ENCODE results near the gene DMRTC2. TPM values are rescaled to one million over a fixed set of nuclear protein-coding genes. Genes with fewer than 3 reads are reported as not detected.

The DMRTC2 gene
- total and polyA plus RNA-seq, 2 of the 8 experiments (the other 6 are each of a cell fraction or from before 2014, with no cell fraction given) = not detected

- TF ChIP-seq, protein P1, sequence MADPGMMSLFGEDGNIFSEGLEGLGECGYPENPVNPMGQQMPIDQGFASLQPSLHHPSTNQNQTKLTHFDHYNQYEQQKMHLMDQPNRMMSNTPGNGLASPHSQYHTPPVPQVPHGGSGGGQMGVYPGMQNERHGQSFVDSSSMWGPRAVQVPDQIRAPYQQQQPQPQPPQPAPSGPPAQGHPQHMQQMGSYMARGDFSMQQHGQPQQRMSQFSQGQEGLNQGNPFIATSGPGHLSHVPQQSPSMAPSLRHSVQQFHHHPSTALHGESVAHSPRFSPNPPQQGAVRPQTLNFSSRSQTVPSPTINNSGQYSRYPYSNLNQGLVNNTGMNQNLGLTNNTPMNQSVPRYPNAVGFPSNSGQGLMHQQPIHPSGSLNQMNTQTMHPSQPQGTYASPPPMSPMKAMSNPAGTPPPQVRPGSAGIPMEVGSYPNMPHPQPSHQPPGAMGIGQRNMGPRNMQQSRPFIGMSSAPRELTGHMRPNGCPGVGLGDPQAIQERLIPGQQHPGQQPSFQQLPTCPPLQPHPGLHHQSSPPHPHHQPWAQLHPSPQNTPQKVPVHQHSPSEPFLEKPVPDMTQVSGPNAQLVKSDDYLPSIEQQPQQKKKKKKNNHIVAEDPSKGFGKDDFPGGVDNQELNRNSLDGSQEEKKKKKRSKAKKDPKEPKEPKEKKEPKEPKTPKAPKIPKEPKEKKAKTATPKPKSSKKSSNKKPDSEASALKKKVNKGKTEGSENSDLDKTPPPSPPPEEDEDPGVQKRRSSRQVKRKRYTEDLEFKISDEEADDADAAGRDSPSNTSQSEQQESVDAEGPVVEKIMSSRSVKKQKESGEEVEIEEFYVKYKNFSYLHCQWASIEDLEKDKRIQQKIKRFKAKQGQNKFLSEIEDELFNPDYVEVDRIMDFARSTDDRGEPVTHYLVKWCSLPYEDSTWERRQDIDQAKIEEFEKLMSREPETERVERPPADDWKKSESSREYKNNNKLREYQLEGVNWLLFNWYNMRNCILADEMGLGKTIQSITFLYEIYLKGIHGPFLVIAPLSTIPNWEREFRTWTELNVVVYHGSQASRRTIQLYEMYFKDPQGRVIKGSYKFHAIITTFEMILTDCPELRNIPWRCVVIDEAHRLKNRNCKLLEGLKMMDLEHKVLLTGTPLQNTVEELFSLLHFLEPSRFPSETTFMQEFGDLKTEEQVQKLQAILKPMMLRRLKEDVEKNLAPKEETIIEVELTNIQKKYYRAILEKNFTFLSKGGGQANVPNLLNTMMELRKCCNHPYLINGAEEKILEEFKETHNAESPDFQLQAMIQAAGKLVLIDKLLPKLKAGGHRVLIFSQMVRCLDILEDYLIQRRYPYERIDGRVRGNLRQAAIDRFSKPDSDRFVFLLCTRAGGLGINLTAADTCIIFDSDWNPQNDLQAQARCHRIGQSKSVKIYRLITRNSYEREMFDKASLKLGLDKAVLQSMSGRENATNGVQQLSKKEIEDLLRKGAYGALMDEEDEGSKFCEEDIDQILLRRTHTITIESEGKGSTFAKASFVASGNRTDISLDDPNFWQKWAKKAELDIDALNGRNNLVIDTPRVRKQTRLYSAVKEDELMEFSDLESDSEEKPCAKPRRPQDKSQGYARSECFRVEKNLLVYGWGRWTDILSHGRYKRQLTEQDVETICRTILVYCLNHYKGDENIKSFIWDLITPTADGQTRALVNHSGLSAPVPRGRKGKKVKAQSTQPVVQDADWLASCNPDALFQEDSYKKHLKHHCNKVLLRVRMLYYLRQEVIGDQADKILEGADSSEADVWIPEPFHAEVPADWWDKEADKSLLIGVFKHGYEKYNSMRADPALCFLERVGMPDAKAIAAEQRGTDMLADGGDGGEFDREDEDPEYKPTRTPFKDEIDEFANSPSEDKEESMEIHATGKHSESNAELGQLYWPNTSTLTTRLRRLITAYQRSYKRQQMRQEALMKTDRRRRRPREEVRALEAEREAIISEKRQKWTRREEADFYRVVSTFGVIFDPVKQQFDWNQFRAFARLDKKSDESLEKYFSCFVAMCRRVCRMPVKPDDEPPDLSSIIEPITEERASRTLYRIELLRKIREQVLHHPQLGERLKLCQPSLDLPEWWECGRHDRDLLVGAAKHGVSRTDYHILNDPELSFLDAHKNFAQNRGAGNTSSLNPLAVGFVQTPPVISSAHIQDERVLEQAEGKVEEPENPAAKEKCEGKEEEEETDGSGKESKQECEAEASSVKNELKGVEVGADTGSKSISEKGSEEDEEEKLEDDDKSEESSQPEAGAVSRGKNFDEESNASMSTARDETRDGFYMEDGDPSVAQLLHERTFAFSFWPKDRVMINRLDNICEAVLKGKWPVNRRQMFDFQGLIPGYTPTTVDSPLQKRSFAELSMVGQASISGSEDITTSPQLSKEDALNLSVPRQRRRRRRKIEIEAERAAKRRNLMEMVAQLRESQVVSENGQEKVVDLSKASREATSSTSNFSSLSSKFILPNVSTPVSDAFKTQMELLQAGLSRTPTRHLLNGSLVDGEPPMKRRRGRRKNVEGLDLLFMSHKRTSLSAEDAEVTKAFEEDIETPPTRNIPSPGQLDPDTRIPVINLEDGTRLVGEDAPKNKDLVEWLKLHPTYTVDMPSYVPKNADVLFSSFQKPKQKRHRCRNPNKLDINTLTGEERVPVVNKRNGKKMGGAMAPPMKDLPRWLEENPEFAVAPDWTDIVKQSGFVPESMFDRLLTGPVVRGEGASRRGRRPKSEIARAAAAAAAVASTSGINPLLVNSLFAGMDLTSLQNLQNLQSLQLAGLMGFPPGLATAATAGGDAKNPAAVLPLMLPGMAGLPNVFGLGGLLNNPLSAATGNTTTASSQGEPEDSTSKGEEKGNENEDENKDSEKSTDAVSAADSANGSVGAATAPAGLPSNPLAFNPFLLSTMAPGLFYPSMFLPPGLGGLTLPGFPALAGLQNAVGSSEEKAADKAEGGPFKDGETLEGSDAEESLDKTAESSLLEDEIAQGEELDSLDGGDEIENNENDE (IDR thresholded peaks at IDR 0.05; ENCODE audit: insufficient replicate concordance, low read length) = no peak
- TF ChIP-seq CTBP2 (IDR thresholded peaks at IDR 0.05; ENCODE audit: borderline replicate concordance, insufficient read depth, insufficient read length, low read length) (no peak), ASH2L (IDR thresholded peaks at IDR 0.05; ENCODE audit: low read length) (no peak), POLR2AphosphoS5 (IDR thresholded peaks at IDR 0.05; ENCODE audit: low read depth, low read length) (peak; percentile 74)
Observed at GRCh38 chr19:41872384-41872774, 27.5 kb downstream of the DMRTC2 start (continued).
